H9 (cell line): ENCODE results near the gene DMRT1. TPM values are rescaled to one million over a fixed set of nuclear protein-coding genes. Genes with fewer than 3 reads are reported as not detected.

Source experiments
- DNase-seq: peaks from one replicate; pipeline ENCODE4 v3.0.0-alpha.2; 2017
- H2AFZ ChIP-seq: one replicate; pipeline ENCODE4 v1.6.1; 2013; ENCODE audit warnings: mild to moderate bottlenecking, low read length, control low read depth, moderate library complexity
- H2AK5ac ChIP-seq: 2 replicates; pipeline ENCODE4 v1.6.1; 2013; ENCODE audit warnings: low read length, control low read depth, mixed read lengths; ENCODE audit not compliant: insufficient read length
- H2BK120ac ChIP-seq: one replicate; pipeline ENCODE4 v1.6.1; 2013; ENCODE audit warnings: low read depth, mild to moderate bottlenecking, low read length, control low read depth, inconsistent platforms; ENCODE audit not compliant: poor library complexity, severe bottlenecking
- H2BK12ac ChIP-seq: 2 replicates; pipeline ENCODE4 v1.6.1; 2013; ENCODE audit warnings: low read length, control low read depth, mixed read lengths, low read depth; ENCODE audit not compliant: insufficient read length
- H2BK15ac ChIP-seq: 2 replicates; pipeline ENCODE4 v1.6.1; 2013; ENCODE audit warnings: low read depth, low read length, control low read depth
- H2BK20ac ChIP-seq: one replicate; pipeline ENCODE4 v1.6.1; 2013; ENCODE audit warnings: low read depth, mild to moderate bottlenecking, low read length, control low read depth, inconsistent platforms; ENCODE audit not compliant: poor library complexity, severe bottlenecking
- H2BK5ac ChIP-seq: 2 replicates; pipeline ENCODE4 v1.6.1; 2013; ENCODE audit warnings: low read length, control low read depth, mixed read lengths; ENCODE audit not compliant: insufficient read length
- H3K14ac ChIP-seq: 2 replicates; pipeline ENCODE4 v1.6.1; 2013; ENCODE audit warnings: low read length, control low read depth; ENCODE audit not compliant: insufficient read depth
- H3K18ac ChIP-seq: 2 replicates; pipeline ENCODE4 v1.6.1; 2013; ENCODE audit warnings: low read depth, mild to moderate bottlenecking, mixed read lengths, low read length, control low read depth; ENCODE audit not compliant: insufficient read length
- H3K23ac ChIP-seq: 2 replicates; pipeline ENCODE4 v1.6.1; 2013; ENCODE audit warnings: low read length, control low read depth, mixed read lengths, low read depth; ENCODE audit not compliant: insufficient read length
- H3K23me2 ChIP-seq: 2 replicates; pipeline ENCODE4 v1.6.1; 2013; ENCODE audit warnings: low read depth, mild to moderate bottlenecking, mixed read lengths, low read length, control low read depth; ENCODE audit not compliant: insufficient read length, poor library complexity, severe bottlenecking
- H3K27ac ChIP-seq: 2 replicates; pipeline ENCODE4 v1.5.1; 2013; ENCODE audit warnings: low read length, control low read depth, mixed read lengths, low read depth; ENCODE audit not compliant: insufficient read length
- H3K27me3 ChIP-seq: 2 replicates; pipeline ENCODE4 v1.6.1; 2013; ENCODE audit warnings: low read length, control low read depth, inconsistent platforms; ENCODE audit not compliant: insufficient read depth
- H3K4ac ChIP-seq: 2 replicates; pipeline ENCODE4 v1.6.1; 2013; ENCODE audit warnings: low read depth, mild to moderate bottlenecking, control low read depth, inconsistent platforms, low read length, moderate library complexity
- H3K4me1 ChIP-seq: 2 replicates; pipeline ENCODE4 v1.6.1; 2013; ENCODE audit warnings: low read length, control low read depth, inconsistent platforms; ENCODE audit not compliant: insufficient read depth
- H3K4me2 ChIP-seq: 2 replicates; pipeline ENCODE4 v1.6.1; 2013; ENCODE audit warnings: low read length, control low read depth, mixed read lengths; ENCODE audit not compliant: insufficient read length, insufficient read depth
- H3K56ac ChIP-seq: 2 replicates; pipeline ENCODE4 v1.6.1; 2013; ENCODE audit warnings: low read depth, mild to moderate bottlenecking, mixed read lengths, low read length, control low read depth; ENCODE audit not compliant: insufficient read length
- H3K79me1 ChIP-seq: 2 replicates; pipeline ENCODE4 v1.6.1; 2013; ENCODE audit warnings: low read depth, mild to moderate bottlenecking, moderate library complexity, low read length, control low read depth, inconsistent platforms; ENCODE audit not compliant: insufficient read depth, poor library complexity, severe bottlenecking
- H3K79me2 ChIP-seq: 2 replicates; pipeline ENCODE4 v1.6.1; 2013; ENCODE audit warnings: low read length, control low read depth, inconsistent platforms; ENCODE audit not compliant: insufficient read depth
- H3K9ac ChIP-seq: 2 replicates; pipeline ENCODE4 v1.6.1; 2013; ENCODE audit warnings: low read length, control low read depth, mixed read lengths; ENCODE audit not compliant: insufficient read length; ENCODE audit errors: extremely low read depth
- H3K9me3 ChIP-seq: one replicate; pipeline ENCODE4 v1.6.1; 2013; ENCODE audit warnings: low read depth, low read length, inconsistent platforms; ENCODE audit not compliant: control insufficient read depth
- H3T11ph ChIP-seq: one replicate; pipeline ENCODE4 v1.6.1; 2013; ENCODE audit warnings: mild to moderate bottlenecking, low read length, control low read depth, inconsistent platforms
- H4K20me1 ChIP-seq: one replicate; pipeline ENCODE4 v1.6.1; 2013; ENCODE audit not compliant: control insufficient read depth, insufficient read length, insufficient read depth
- H4K5ac ChIP-seq: 2 replicates; pipeline ENCODE4 v1.6.1; 2013; ENCODE audit warnings: low read depth, mild to moderate bottlenecking, mixed read lengths, low read length, control low read depth; ENCODE audit not compliant: insufficient read length
- H4K8ac ChIP-seq: replicated peaks from 2 replicates; pipeline ENCODE4 v1.6.1; 2013; ENCODE audit warnings: low read length, control low read depth, mixed read lengths, low read depth; ENCODE audit not compliant: insufficient read length
- H4K91ac ChIP-seq: 2 replicates; pipeline ENCODE4 v1.6.1; 2013; ENCODE audit warnings: low read depth, mild to moderate bottlenecking, moderate library complexity, mixed read lengths, low read length, control low read depth; ENCODE audit not compliant: insufficient read length
- H3K27ac Mint-ChIP-seq, 3 experiments: 2 replicates in 2 of 3; 3 replicates in 1 of 3; pipeline ENCODE4 v1.8.0; 2020 to 2021; ENCODE audit warnings: mixed read lengths in 3 of 3, mild to moderate bottlenecking in 1 of 3, moderate library complexity in 1 of 3
- H3K27me3 Mint-ChIP-seq: 2 replicates; pipeline ENCODE4 v1.8.0; 2021; ENCODE audit warnings: low read depth, mild to moderate bottlenecking, moderate library complexity, mixed read lengths
- H3K36me3 Mint-ChIP-seq, 3 experiments: 2 replicates in 2 of 3; 3 replicates in 1 of 3; pipeline ENCODE4 v1.8.0; 2020 to 2021; ENCODE audit warnings: low read depth in 3 of 3, mixed read lengths in 3 of 3; ENCODE audit not compliant: insufficient read depth in 1 of 3
- H3K4me1 Mint-ChIP-seq, 2 experiments: 2 replicates each; pipeline ENCODE4 v1.8.0; 2020; ENCODE audit warnings: mixed read lengths in 2 of 2
- H3K4me3 Mint-ChIP-seq, 2 experiments: 2 replicates in 1 of 2; 3 replicates in 1 of 2; pipeline ENCODE4 v1.8.0; 2020 to 2021; ENCODE audit warnings: mild to moderate bottlenecking in 2 of 2, mixed read lengths in 2 of 2, moderate library complexity in 1 of 2
- H3K9me3 Mint-ChIP-seq, 2 experiments: 2 replicates in 1 of 2; 3 replicates in 1 of 2; pipeline ENCODE4 v1.8.0; 2020; ENCODE audit warnings: mild to moderate bottlenecking in 2 of 2, mixed read lengths in 2 of 2, moderate library complexity in 1 of 2
- WGBS: extraction: QIAGEN DNeasy Blood & Tissue Kit; methylation state at CpG from one replicate; pipeline ENCODE4 v1.1.7; 2013; ENCODE audit warnings: missing lambda C conversion rate, low lambda C conversion rate, mixed read lengths; ENCODE audit not compliant: insufficient read length; ENCODE audit errors: extremely low coverage; 5-methylcytosine and 5-hydroxymethylcytosine counted together
- total RNA-seq: library from RNA; stranded (reverse); gene quantifications from 2 replicates; pipeline ENCODE4 v1.2.1, GENCODE V29; 2021
- TF ChIP-seq, protein P1 (sequence below): fragments of 200-600 bp; sonication (generic); conservative IDR thresholded peaks from 3 replicates; pipeline ENCODE4 v1.8.0; 2021; ENCODE audit warnings: antibody characterized with exemption, mild to moderate bottlenecking

DMRT1 gene
- total RNA-seq, 1 experiment from 2014 or later: not detected

DNA sequence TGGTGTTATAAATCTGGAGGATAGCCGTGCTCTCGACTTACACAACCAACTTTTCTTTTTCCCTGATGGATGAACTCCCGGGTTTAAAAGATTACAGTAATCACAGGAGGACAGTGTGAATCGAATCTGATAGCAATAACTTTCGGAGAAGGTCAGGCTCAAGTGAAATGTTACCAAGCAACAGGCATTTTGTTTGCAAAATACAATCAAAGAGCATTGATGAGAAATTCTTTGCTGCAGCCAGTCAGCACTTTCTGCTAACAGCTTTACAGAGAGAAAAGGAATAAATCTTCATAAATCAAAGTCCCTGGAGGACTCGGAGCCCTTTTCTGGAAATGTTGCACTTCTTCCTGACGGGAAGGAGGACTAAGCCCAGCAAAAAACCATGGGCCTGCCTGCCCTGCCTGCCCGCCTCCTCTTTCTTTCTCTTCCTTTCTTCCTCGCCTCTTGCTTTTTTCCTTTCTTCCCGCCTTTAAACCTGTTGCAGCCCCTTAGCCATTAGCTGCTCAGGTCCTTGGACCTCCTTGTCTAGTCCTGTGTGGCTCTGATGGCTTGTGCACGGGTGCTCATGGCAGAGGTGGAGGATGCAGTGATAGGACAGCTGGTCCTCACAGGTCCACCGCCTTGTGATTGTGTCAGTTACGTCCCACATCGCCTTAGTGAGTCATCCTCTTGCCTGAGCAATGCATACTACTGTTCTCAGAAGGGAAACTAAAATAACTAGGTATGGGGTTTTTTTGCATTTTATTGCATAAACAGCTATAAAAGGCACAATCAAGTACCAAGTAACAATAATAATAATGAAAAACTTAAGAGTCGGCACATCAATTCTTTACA, 141.1 kb downstream of the DMRT1 start:
- Histone ChIP-seq H3K23me2 (no peaks in the 10 kb centered on the region), H2BK5ac (no peak overlapping the region), H3K9me3 (no peaks in the 10 kb centered on the region), H3K23ac (no peak overlapping the region), H2BK120ac (no peak overlapping the region), H3K4me2 (no peak overlapping the region), H4K8ac (no peak overlapping the region), H4K20me1 (peaks cover 3% of the 10 kb centered on the region), H4K91ac (no peak overlapping the region), H3K27me3 (peaks cover 47% of the 10 kb centered on the region), H3K4ac (no peak overlapping the region), H3K4me1 (no peaks in the 10 kb centered on the region), H3K79me1 (no peaks in the 10 kb centered on the region), H3K56ac (no peak overlapping the region), H2BK12ac (no peak overlapping the region), H2AFZ (no peak overlapping the region), H3K14ac (no peak overlapping the region), H2BK15ac (no peak overlapping the region), H2AK5ac (no peak overlapping the region), H3K27ac (no peak overlapping the region), H3T11ph (no peak overlapping the region), H3K18ac (no peak overlapping the region), H3K9ac (no peak overlapping the region), H4K5ac (no peak overlapping the region), H2BK20ac (no peak overlapping the region), H3K79me2 (no peaks in the 10 kb centered on the region)
- H3K27ac Mint-ChIP-seq: no peak overlapping the region
- no peak for DNase-seq
- H3K36me3 Mint-ChIP-seq: no peaks in the 10 kb centered on the region
- H3K9me3 Mint-ChIP-seq: no peaks in the 10 kb centered on the region; a peak in 3 of 5 replicates
- no peak overlapping the region for H3K4me3 Mint-ChIP-seq
- peaks cover 6 to 11% of the 10 kb centered on the region in 2 experiments; a peak in 3 of 4 replicates for H3K4me1 Mint-ChIP-seq
- peaks cover 98% of the 10 kb centered on the region for H3K27me3 Mint-ChIP-seq
- TF ChIP-seq, protein P1, sequence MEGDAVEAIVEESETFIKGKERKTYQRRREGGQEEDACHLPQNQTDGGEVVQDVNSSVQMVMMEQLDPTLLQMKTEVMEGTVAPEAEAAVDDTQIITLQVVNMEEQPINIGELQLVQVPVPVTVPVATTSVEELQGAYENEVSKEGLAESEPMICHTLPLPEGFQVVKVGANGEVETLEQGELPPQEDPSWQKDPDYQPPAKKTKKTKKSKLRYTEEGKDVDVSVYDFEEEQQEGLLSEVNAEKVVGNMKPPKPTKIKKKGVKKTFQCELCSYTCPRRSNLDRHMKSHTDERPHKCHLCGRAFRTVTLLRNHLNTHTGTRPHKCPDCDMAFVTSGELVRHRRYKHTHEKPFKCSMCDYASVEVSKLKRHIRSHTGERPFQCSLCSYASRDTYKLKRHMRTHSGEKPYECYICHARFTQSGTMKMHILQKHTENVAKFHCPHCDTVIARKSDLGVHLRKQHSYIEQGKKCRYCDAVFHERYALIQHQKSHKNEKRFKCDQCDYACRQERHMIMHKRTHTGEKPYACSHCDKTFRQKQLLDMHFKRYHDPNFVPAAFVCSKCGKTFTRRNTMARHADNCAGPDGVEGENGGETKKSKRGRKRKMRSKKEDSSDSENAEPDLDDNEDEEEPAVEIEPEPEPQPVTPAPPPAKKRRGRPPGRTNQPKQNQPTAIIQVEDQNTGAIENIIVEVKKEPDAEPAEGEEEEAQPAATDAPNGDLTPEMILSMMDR: no peak
- WGBS: no CpG with 5 or more reads among the region's 15 CpGs
